GM10248 (cell line): ENCODE results near the gene KCNK17.

ENCODE experiments used
- CTCF ChIA-PET: fragments of 300-600 bp; sonication (Branson Sonifier 250); formaldehyde crosslinking; extraction: SDS; loops from one replicate; lab custom pipeline; 2021; ENCODE audit warnings: antibody characterized with exemption; lab: Yijun Ruan, JAX
- POLR2A ChIA-PET: fragments of 350-650 bp; sonication (Branson Sonifier 250); formaldehyde crosslinking; extraction: SDS; loops from one replicate; lab custom pipeline; 2020; ENCODE audit warnings: antibody characterized with exemption; lab: Yijun Ruan, JAX
- DNase-seq: peaks from one replicate; pipeline ENCODE4 v3.0.0; 2012; ENCODE audit errors: extremely low spot score
- TF ChIP-seq, protein P1 (sequence below): IDR thresholded peaks from 2 replicates; pipeline ENCODE4 v1.5.1; 2012; ENCODE audit warnings: mild to moderate bottlenecking, low read depth; ENCODE audit errors: extremely low read depth, missing control alignments, control extremely low read depth

KCNK17 gene

DNA sequence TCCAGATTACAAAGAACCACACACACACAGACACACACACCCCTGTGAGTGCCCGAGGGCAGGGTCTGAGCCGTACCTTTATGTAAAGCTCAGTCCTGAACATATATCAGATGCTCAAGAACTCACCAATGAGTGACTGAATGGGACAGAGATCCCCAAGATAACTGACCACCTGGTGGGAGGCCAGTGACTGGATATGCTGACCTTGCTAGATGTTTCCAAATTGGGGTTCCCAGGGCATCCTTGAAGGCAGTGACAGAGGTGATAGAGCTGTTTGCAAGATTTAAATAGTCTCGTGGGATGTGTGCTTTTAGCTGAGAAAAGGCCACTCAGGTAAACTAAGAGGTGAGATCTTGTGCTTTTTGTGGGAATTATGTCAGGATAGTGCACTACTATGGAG lies 39.3 kb downstream of the KCNK17 start:
- POLR2A ChIA-PET, result no interaction called here
- TF ChIP-seq, protein P1, sequence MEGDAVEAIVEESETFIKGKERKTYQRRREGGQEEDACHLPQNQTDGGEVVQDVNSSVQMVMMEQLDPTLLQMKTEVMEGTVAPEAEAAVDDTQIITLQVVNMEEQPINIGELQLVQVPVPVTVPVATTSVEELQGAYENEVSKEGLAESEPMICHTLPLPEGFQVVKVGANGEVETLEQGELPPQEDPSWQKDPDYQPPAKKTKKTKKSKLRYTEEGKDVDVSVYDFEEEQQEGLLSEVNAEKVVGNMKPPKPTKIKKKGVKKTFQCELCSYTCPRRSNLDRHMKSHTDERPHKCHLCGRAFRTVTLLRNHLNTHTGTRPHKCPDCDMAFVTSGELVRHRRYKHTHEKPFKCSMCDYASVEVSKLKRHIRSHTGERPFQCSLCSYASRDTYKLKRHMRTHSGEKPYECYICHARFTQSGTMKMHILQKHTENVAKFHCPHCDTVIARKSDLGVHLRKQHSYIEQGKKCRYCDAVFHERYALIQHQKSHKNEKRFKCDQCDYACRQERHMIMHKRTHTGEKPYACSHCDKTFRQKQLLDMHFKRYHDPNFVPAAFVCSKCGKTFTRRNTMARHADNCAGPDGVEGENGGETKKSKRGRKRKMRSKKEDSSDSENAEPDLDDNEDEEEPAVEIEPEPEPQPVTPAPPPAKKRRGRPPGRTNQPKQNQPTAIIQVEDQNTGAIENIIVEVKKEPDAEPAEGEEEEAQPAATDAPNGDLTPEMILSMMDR, result no peak
- CTCF ChIA-PET, result no interaction called here
- DNase-seq, result no peak

DNA sequence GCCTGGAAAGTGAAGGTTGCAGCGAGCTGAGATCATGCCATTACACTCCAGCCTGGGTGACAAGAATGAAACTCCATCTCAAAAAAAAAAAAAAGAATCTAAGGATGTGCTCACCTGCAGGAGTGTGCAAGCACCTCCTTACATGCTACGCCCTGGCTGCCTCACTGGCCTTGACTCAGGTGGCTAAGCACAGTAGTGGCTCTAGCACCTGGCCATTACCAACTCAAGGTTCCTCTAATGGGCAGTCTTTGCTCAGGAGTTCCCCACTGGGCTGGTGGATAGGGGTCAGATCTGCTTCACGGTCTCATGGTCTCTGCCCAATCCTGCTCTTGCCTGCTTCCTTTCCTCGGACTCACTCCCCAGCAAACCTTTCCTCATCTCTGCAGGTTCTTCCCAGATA lies 39.7 kb downstream of the KCNK17 start:
- TF ChIP-seq, protein P1, result no peak
- DNase-seq, result no peak
- CTCF ChIA-PET, result no interaction called here
- POLR2A ChIA-PET, result no interaction called here

DNA sequence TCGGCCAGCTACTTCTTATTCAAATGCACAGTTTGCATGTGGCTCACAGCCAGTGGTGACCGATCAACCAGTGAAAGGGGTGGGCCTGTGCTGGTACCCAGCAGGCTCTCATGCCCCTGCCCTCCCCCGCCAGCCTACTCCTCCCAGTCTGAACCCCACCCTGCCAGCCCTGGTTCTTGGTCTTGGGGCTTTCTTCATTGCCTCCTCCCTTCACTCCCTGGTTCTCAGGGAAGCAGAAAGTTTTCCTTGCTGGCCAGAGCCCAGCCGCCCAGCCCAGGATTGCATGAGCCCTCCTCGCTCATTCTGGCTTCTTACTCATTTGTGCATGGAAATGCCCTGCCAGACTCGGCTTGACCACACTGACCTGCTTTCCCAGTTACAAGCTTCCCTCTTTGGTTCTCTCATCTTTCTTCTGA lies 40.8 kb downstream of the KCNK17 start:
- POLR2A ChIA-PET, result no interaction called here
- TF ChIP-seq, protein P1, result no peak
- CTCF ChIA-PET, result no interaction called here
- DNase-seq, result no peak

DNA sequence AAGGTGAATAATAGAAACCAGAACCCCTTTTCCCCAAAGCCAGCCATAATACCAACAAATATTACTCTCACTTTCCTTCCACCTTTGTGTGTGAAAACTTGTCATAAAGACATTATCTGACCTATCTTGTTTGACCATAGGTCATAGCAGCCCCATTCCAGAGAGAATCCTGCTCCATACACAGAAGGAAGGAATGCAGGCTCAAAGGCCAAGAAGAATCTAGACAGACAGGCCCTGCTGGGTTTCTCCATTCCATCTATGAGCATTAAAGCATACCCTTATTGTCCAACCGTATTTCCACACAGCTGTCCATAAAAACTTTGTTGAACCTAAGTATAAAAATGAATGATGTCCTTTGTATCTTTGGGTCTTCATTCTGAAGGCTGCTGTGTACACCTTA lies 44.3 kb downstream of the KCNK17 start:
- no peak for DNase-seq
- ChIA-PET POLR2A (no interaction called here), CTCF (no interaction called here)
- TF ChIP-seq, protein P1, result no peak

DNA sequence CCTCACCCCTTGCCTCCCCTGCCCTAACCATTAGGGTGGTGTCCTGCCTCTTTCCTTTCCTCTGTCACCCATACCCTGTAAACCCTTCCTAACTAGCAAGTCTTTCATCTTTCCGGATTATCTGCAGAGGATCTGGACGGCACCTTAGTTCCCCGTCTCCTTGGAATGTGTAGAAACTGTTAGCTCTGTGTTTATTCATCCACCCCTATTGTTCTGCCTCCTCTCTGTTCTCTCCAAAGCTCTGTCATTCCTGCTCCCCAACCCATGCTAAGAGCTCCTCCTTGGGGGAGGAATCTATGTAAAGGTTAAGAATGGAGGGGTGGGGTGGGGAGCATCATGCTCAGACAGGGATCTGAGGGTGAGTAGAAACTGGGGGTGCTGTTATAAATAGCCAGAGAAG lies 45.5 kb downstream of the KCNK17 start:
- POLR2A ChIA-PET, result no interaction called here
- no peak for DNase-seq
- TF ChIP-seq, protein P1, result no peak
- CTCF ChIA-PET, result no interaction called here

DNA sequence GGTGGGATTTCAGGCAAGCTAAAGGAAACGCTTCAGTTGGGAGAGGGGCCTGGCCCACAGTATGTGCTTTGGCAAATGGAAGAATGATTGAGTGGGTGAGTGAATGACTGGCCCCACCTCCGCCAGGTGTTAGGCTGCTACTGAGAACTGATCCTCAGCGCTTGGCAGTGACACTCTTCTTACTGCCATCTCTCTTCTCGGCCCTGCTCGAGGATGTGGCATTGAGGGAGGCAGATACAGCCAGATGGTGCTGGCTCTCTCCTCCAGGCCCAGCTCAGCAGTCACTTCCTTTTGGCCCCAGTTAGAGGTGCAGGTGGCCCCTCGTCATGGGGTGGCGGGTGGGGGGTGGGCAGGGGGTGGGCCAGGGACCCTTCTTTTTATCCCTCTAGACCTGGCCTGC lies 46.0 kb downstream of the KCNK17 start:
- ChIA-PET CTCF (no interaction called here), POLR2A (no interaction called here)
- DNase-seq, result no peak
- TF ChIP-seq, protein P1, result no peak
